Right atrium auricular region (tissue), 2 donors: ENCODE results near the gene PRKCZ. TPM values are rescaled to one million over a fixed set of nuclear protein-coding genes. Genes with fewer than 3 reads are reported as not detected.

Experiments used
- DNase-seq: peaks from one replicate; pipeline ENCODE4 v3.0.0-alpha.2; 2019; ENCODE audit warnings: low spot score
- H3K27ac ChIP-seq, 2 donors: fragments of 200-600 bp; sonication (generic); 1 replicate in 1 of 2; 2 replicates in 1 of 2; pipeline ENCODE4 v1.5.1; 2016 to 2019
- H3K27me3 ChIP-seq, 2 donors: fragments of 200-600 bp; sonication (generic); one replicate each; pipeline versions ENCODE4 v1.5.1 to v1.6.0; 2017 to 2019
- H3K36me3 ChIP-seq: fragments of 200-600 bp; sonication (generic); one replicate; pipeline ENCODE4 v1.5.1; 2016
- H3K4me1 ChIP-seq, 2 donors: fragments of 200-600 bp; sonication (generic); one replicate each; pipeline versions ENCODE4 v1.5.1 to v1.6.0; 2017 to 2019
- H3K4me3 ChIP-seq, 2 donors: fragments of 200-600 bp; sonication (generic); 1 replicate in 1 of 2; 2 replicates in 1 of 2; pipeline ENCODE4 v1.5.1; 2017 to 2019; ENCODE audit warnings: mild to moderate bottlenecking in 1 of 2, moderate library complexity in 1 of 2
- H3K9me3 ChIP-seq, 2 donors: fragments of 200-600 bp; sonication (generic); one replicate each; pipeline ENCODE4 v1.5.1; 2019
- CTCF ChIP-seq, 2 donors: fragments of 200-600 bp; sonication (generic); IDR thresholded peaks; one replicate each; pipeline ENCODE4 v1.5.1; 2019; ENCODE audit warnings: antibody characterized with exemption in 2 of 2
- total RNA-seq, 2 donors: library from RNA; depleted of rRNA; stranded (reverse); fragments of >200 nt; gene quantifications; one replicate each; pipeline ENCODE4 v1.1.0, GENCODE V29; 2016

Gene PRKCZ
- total RNA-seq, 2 donors from 2014 or later, result 15.3 to 16.4 TPM

GRCh38 chr1:2060072-2060471 is 9.9 kb downstream of the PRKCZ start:
- H3K4me3 ChIP-seq, result no peak overlapping the region

GRCh38 chr1:2060535-2060934 is 10.3 kb downstream of the PRKCZ start:
- no peak for TF ChIP-seq CTCF (IDR thresholded peaks at IDR 0.05)
- no peak for DNase-seq
- no peaks in the 10 kb centered on the region for H3K4me1 ChIP-seq
- no peaks in the 10 kb centered on the region for H3K36me3 ChIP-seq
- H3K27me3 ChIP-seq, result no peaks in the 10 kb centered on the region
- H3K27ac ChIP-seq, result no peak overlapping the region
- no peaks in the 10 kb centered on the region for H3K9me3 ChIP-seq
- no peak overlapping the region for H3K4me3 ChIP-seq

More at GRCh38 chr1:2060072-2060471, 9.9 kb downstream of the PRKCZ start:
- DNase-seq, result no peak
- no peak for TF ChIP-seq CTCF (IDR thresholded peaks at IDR 0.05)
- Histone ChIP-seq H3K36me3 (no peaks in the 10 kb centered on the region), H3K9me3 (no peaks in the 10 kb centered on the region), H3K4me1 (no peaks in the 10 kb centered on the region), H3K27me3 (no peaks in the 10 kb centered on the region), H3K27ac (no peak overlapping the region)

DNA sequence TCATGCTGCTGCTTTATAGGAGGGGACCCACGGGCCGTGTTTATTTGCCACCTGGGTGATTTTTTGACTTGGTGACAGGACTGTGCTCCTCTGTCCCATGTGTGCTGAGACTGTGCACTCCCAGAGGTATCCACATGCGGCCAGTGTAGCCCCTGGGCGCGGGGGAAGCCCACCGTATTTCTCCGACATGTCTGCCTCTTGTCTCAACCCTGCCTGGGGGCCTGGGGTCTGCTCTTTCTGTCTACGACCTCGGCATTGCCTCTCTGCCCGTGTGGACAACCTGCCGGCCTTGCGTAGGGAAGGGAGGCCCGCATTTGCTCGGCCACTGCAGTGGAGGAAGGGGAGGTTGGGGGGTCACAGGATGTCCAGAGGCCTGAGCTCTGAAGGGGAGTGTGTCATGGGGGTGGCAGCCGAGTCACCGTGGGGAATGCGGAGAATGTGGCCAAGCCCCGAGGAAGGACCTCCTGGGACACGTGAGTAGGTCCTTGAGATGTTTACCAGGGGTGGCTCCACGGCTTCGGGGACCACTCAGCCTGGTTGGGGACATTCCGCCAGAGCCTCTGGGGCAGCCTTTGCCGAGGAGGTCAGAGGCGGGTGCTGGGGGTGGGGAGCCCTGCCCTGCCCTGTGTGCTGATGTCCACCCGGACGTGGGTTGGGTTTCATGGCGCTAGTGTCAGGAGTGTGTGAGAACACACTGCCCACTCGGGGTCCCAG is 11.0 kb downstream of the PRKCZ start:
- no peaks in the 10 kb centered on the region for H3K36me3 ChIP-seq
- no peaks in the 10 kb centered on the region for H3K4me1 ChIP-seq
- no peaks in the 10 kb centered on the region for H3K27me3 ChIP-seq
- TF ChIP-seq CTCF (IDR thresholded peaks at IDR 0.05), result no peak
- no peak for DNase-seq
- no peaks in the 10 kb centered on the region for H3K9me3 ChIP-seq
- H3K27ac ChIP-seq, result no peak overlapping the region
- no peak overlapping the region for H3K4me3 ChIP-seq

DNA sequence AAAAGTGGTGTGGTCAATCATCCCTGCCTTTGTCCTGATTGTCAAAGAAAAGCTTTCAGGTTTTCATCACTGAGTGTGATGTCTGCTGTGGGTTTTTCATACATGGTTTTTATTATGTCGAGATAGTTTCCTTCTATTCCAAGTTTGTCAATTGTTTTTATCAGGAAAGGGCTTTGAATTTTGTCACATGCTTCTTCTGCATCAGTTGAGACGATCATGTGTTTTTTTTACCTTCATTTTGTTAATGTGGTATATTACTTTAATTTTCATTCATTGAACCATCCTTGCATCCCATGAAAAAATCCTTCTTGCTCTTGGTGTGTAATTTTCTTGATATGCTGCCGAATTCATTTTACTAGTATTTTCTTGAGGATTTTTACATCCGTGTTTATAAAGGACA is 15.5 kb downstream of the PRKCZ start:
- Histone ChIP-seq H3K4me1 (no peaks in the 10 kb centered on the region), H3K27ac (no peak overlapping the region), H3K36me3 (no peaks in the 10 kb centered on the region), H3K4me3 (no peak overlapping the region), H3K9me3 (no peaks in the 10 kb centered on the region), H3K27me3 (no peaks in the 10 kb centered on the region)
- DNase-seq, result no peak
- no peak for TF ChIP-seq CTCF (IDR thresholded peaks at IDR 0.05)

- Histone ChIP-seq H3K27me3 (no peaks in the 10 kb centered on the region), H3K27ac (no peak overlapping the region), H3K36me3 (no peaks in the 10 kb centered on the region), H3K4me3 (no peak overlapping the region), H3K9me3 (no peaks in the 10 kb centered on the region), H3K4me1 (no peaks in the 10 kb centered on the region)
- no peak for TF ChIP-seq CTCF (IDR thresholded peaks at IDR 0.05)
- no peak for DNase-seq
Measured at GRCh38 chr1:2067393-2067792, 17.2 kb downstream of the PRKCZ start.

- Histone ChIP-seq H3K4me1 (no peaks in the 10 kb centered on the region), H3K4me3 (no peak overlapping the region), H3K27me3 (no peaks in the 10 kb centered on the region), H3K36me3 (no peaks in the 10 kb centered on the region), H3K9me3 (no peaks in the 10 kb centered on the region), H3K27ac (no peak overlapping the region)
- no peak for TF ChIP-seq CTCF (IDR thresholded peaks at IDR 0.05)
- no peak for DNase-seq
Measured at GRCh38 chr1:2067981-2068380, 17.8 kb downstream of the PRKCZ start.
